Measurements from ENCODE around the gene IQCM.

Gene IQCM

GRCh38 chr4:149711593-149712365 lies 103.9 kb downstream of the IQCM start:
- DNase-seq (ENCODE audit: low spot score), result no peak

- DNase-seq (ENCODE audit: low spot score), result no peak
Observed at GRCh38 chr4:149709640-149710039, 106.0 kb downstream of the IQCM start.

- peak; percentile 21 for DNase-seq (ENCODE audit: low spot score)
Observed at GRCh38 chr4:149708513-149709130, 107.0 kb downstream of the IQCM start.

- DNase-seq (ENCODE audit: low spot score), result no peak
Observed at GRCh38 chr4:149707862-149708261, 107.8 kb downstream of the IQCM start.

DNA sequence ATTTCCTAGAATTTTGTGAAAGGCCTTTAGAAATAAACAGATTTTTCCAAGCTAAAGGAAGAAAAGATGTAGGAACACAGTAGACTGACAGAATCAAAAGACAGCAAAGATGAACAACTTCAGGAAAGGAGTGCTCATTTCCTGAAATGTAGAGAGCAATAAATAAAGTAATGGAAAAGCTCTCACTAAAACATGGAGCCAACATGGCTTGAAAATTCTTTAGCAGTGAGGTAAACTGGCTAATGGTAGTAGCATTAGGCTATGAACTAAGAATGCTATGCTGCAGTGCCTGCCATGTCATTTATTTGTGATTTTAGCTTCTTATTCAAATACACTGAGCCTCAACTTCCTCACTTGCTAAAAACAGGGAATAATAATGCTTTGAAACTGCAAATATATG lies 108.7 kb downstream of the IQCM start:
- peak; percentile 40 for DNase-seq (ENCODE audit: low spot score)

- no peak for DNase-seq (ENCODE audit: low spot score)
Observed at GRCh38 chr4:149702414-149703293, 113.0 kb downstream of the IQCM start.

GRCh38 chr4:149701435-149702156 lies 114.0 kb downstream of the IQCM start:
- DNase-seq (ENCODE audit: low spot score), result no peak

GRCh38 chr4:149700272-149700671 lies 115.4 kb downstream of the IQCM start:
- DNase-seq (ENCODE audit: low spot score), result no peak

DNA sequence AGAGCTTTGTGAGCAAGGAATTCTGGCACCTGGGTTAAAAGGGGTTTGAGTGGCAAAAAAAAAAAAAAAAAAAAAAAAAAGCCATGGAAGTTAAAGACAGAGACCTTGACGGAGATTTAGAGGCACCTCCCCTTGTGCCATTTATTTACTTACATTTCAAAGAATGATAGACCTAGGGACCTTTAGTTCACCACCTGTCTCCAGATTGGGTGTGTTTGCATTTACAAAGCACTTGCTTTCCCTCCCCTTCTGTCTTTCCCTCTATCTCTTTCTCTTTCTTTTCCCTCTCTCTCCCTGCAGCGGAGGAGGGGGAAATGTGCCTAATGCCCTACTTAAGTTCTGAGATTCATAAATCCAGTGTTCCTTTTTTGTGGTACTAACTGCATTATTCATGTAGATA lies 116.0 kb downstream of the IQCM start:
- no peak for DNase-seq (ENCODE audit: low spot score)

- DNase-seq (ENCODE audit: low spot score), result no peak
Observed at GRCh38 chr4:149690726-149691125, 124.9 kb downstream of the IQCM start.

DNA sequence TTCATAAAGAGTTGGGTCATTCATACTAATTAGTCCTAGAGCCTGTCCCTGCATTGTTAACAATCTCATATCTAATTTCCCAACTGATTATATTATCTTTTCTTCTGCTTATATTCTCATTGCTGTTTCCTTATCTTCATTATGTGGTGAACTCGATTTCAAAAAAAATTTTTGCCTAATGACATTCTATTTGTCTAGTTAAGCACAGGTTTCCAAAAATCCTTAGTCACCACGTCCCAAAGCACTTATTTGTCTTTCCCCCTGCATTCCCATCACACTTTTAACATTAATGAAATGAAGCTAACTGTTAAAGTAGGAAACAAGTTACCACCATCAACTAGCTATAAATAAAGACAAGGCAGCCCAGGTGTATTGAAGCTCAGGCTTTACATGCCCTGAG lies 131.1 kb downstream of the IQCM start:
- no peak for DNase-seq (ENCODE audit: low spot score)

GRCh38 chr4:149676076-149676475 lies 139.6 kb downstream of the IQCM start:
- no peak for DNase-seq (ENCODE audit: low spot score)

DNA sequence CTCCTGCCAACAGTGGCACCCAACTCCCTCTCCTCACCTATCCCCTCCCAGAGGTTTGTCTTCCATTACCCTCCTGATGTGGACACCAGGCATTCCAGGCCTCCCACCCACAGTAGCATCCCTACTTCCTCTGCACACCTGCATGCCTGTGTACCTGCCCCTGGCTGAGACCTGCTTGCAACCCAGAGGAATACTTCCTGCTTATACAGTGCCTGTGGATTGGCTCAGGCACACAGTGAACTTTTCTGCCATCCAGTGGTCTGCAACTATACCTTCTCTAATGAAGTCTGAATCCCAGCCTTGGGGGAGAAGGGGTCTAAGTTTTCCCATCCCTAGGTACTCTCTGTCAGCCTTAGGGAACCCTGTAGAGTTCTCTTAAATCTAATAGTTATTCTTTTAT lies 169.9 kb downstream of the IQCM start:
- no peak for DNase-seq (ENCODE audit: low spot score)

GRCh38 chr4:149638073-149638472 lies 177.6 kb downstream of the IQCM start:
- DNase-seq (ENCODE audit: low spot score), result no peak

GRCh38 chr4:149634368-149634767 lies 181.3 kb downstream of the IQCM start:
- no peak for DNase-seq (ENCODE audit: low spot score)

- no peak for DNase-seq (ENCODE audit: low spot score)
Observed at GRCh38 chr4:149631629-149632028, 184.0 kb downstream of the IQCM start.

- DNase-seq (ENCODE audit: low spot score), result peak; percentile 17
Observed at GRCh38 chr4:149630064-149630463, 185.6 kb downstream of the IQCM start.

DNA sequence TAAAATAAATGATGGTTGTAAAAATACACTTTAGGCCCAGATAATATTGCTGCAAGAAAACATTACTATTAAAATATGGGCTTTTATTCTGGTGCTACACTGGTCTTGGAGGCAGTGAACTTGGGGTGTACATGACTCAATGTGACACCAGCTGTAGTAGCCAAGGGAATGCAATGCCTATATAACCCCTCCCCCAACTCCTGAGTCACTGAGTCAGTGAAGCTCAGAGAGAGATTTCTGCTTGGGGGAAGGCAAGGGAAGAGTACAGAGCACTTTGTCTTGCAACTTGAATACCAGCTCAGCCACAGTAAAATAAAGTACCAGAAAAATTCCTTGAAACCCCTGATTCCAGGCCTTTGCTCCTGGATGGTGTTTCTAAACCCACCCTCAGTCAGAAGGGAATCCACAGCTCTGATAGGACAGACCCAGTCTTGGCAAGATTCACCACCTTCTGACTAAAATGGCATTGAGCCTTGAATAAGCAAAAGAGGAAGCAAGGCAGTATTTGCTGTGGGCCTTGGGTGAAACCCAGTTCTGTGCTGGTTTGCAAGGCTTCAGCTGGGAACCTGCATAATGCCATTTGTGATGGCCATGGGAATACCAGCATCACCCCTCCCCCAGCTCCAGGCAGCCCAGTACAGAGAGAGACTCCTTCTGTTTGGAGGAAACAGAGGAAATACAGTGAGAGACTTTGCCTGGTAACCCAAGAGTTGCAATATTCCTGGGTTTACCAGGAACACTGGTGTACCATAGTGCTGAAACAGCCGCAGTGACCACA lies 209.9 kb downstream of the IQCM start:
- DNase-seq (ENCODE audit: low spot score), result peak; percentile 17

DNA sequence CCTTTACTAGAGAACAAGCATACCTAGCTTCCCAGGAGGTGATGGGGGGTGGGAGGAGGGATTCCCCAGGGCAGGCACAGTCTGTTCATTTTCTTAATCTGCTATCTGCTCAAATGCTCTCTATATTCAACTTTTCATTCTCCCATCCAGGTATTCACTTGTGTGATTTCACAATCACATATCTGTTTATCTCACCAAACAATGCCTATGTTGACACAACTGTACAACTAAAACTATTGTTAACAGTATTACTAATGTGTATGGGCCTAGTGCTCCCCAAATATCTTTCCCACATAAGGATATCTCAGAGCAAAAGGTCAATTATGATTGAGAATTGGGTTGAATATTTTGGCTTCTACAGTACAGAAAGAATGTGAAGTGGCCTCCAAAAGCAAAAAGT lies 210.8 kb downstream of the IQCM start:
- no peak for DNase-seq (ENCODE audit: low spot score)

DNA sequence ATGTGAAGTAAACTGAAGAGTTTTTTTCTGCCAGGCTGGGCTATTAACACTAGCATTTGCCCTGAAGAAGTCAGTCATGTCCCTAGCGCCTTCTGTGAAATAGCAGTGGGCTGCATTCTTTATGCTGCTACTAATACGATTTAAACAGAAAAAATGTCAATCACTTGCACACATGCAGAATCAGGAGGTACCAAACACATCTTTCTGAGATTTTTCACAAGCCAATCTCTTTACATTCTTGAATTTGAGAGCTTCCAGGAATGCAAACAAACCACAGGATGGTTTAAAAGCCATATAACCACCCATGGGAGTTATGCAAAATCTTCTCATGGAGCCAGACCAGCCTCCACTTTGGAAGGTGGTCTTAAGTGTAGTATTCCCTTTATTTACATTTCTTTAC lies 220.1 kb downstream of the IQCM start:
- DNase-seq (ENCODE audit: low spot score), result no peak

DNA sequence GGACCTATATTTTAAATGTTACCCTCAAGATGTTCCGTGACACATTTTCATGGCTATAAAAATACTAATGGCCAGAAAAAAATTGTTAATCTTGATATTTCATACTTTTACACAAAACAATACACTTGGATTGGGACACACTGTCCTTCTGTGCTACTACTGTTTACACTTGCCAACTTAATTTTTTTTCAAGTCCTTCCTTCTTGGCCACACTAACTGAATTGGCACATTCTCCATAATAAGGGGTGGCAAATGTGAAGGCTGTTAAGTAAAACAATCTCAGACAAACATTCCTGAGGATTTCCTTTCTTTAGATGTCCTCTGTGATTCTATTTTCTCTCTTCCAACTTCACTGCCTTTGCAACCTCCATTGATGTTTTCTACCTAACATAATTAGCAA lies 225.8 kb downstream of the IQCM start:
- DNase-seq (ENCODE audit: low spot score), result no peak
